Ovary (tissue), 3 donors: ENCODE results near the gene VAV2.

Source experiments
- CTCF ChIP-seq, 3 donors: fragments of 450-650 bp in 2 of 3; fragments of 200-600 bp in 1 of 3; IDR thresholded peaks; one replicate each; pipeline versions ENCODE4 v1.5.1 to v1.8.0; 2016 to 2022; ENCODE audit warnings: antibody characterized with exemption in 3 of 3, mild to moderate bottlenecking in 1 of 3
- POLR2A ChIP-seq: fragments of 450-650 bp; IDR thresholded peaks from one replicate; pipeline ENCODE4 v1.6.1; 2017; ENCODE audit warnings: antibody characterized with exemption, mild to moderate bottlenecking, moderate library complexity
- donor health status: DM: no; HTN: no; CAD: no.

GRCh38 chr9:133927041-133927440 lies 65.1 kb downstream of the VAV2 start:
- TF ChIP-seq POLR2A (no peak), CTCF (IDR thresholded peaks at IDR 0.05) (no peak)
